GM13976 (cell line): ENCODE data around the gene HECTD1.
"Not testable (repeated sequence)": the region's sequence is repeated elsewhere in the genome, so short reads cannot be mapped to it uniquely, and the experiment has no call there.

Experiments used
- DNase-seq: peaks from one replicate; pipeline ENCODE4 v3.0.0; 2012; ENCODE audit warnings: low spot score
- in situ Hi-C: fragments of 300-500 bp; cut with MboI; formaldehyde crosslinking; loops from one replicate; pipeline ENCODE4 v1.12.0; 2022; ENCODE audit warnings: low sequenced_read_pairs, mixed read lengths, inconsistent platforms; ENCODE audit not compliant: unreplicated experiment
- TF ChIP-seq, protein P1 (sequence below): IDR thresholded peaks from 2 replicates; pipeline ENCODE4 v1.5.1; 2012; ENCODE audit warnings: borderline replicate concordance, mild to moderate bottlenecking; ENCODE audit not compliant: insufficient read depth; ENCODE audit errors: extremely low read depth, missing control alignments, control extremely low read depth

Gene HECTD1

DNA sequence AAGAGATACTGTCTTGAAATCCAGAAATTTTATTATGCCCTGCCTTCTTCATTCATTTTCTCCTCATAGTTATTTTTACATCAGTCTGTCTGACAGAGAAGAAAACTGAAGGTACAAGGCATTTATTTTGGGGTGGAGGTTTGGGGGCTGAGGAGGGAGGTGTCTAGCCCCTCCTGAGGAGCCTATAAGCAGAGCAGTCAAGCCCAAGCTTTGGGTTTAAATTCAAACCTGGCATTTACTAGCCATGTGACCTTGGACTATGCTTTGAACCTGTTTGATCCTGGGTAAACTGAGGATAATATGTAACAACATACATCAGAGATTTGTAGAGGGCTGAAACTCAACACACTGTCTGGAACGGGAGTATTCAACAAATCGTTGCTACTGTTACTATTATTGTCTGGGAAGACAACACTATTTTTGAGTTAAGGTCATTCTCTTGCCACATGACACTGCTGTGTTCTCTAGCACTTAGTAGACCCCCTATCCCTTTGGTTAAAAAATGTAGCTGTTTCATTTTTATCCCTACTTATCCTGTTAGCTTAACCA lies 115.4 kb downstream of the HECTD1 start:
- TF ChIP-seq, protein P1, sequence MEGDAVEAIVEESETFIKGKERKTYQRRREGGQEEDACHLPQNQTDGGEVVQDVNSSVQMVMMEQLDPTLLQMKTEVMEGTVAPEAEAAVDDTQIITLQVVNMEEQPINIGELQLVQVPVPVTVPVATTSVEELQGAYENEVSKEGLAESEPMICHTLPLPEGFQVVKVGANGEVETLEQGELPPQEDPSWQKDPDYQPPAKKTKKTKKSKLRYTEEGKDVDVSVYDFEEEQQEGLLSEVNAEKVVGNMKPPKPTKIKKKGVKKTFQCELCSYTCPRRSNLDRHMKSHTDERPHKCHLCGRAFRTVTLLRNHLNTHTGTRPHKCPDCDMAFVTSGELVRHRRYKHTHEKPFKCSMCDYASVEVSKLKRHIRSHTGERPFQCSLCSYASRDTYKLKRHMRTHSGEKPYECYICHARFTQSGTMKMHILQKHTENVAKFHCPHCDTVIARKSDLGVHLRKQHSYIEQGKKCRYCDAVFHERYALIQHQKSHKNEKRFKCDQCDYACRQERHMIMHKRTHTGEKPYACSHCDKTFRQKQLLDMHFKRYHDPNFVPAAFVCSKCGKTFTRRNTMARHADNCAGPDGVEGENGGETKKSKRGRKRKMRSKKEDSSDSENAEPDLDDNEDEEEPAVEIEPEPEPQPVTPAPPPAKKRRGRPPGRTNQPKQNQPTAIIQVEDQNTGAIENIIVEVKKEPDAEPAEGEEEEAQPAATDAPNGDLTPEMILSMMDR: no peak
- no peak for DNase-seq

DNA sequence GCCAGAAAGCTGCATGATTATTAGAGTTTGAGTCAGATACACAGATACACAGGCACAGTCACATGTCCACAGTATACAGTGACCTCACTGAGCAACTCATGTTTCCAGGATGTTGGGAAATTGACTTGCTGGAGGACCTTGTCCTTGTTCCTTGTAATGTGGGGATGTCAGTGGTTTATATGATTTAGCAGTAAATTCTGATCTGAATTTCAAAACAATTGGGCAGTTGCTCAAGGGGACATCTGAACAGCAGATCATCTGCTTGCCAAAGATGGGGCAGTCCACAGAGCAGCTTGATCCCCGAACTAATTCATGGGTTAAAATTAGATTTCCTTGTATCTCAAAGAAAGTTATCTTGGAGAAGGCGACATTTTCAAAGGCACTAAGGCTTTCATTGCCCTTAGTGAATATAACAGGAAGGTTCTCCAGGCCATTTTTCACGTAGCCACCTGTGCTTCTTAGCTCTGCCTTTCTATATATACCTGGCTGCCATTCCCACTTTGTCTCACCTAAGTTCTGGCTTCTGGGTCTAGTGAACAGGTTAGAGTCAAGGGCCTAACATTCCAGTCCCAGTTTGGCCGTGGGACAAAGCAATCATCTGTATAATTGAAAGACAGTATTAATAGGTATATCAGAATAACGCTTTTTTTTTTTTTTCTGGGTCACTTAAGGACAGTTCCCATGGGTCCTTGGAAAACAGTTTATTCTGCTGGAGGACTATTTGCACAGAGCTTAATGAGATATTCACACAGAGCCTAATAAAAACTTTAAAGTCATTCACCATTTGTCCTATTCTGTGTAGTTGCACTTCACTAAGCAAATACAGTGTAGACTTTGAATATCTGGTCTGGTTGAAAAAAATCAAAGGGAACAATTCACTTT lies 116.5 kb downstream of the HECTD1 start:
- TF ChIP-seq, protein P1: no peak
- DNase-seq: no peak
- in situ Hi-C loops: loop anchor here (25.0 kb wide), 1 partner anchor 429 kb away; no protein-coding TSS in a partner anchor

More for the DNA sequence above, 115.4 kb downstream of the HECTD1 start:
- in situ Hi-C loops: loop anchor here (25.0 kb wide), 1 partner anchor 430 kb away; no protein-coding TSS in a partner anchor

DNA sequence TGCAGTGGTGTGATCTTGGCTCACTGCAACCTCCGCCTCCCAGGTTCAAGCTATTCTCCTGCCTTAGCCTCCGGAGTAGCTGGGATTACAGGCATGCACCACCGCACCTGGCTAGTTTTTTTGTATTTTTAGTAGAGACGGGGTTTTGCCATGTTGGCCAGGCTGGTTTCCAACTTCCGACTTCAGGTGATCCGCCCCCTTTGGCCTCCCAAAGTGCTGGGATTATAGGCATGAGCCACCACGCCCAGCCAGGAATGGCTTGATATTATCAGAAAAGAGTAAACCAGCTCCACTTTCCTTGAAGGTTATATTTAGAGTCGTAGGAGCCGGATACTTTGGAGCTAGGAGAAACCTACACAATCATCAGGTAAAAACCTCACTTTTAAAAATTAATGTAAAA lies 121.1 kb downstream of the HECTD1 start:
- not testable (repeated sequence) for DNase-seq
- in situ Hi-C loops: loop anchor here (25.0 kb wide), 1 partner anchor 424 kb away; no protein-coding TSS in a partner anchor

DNA sequence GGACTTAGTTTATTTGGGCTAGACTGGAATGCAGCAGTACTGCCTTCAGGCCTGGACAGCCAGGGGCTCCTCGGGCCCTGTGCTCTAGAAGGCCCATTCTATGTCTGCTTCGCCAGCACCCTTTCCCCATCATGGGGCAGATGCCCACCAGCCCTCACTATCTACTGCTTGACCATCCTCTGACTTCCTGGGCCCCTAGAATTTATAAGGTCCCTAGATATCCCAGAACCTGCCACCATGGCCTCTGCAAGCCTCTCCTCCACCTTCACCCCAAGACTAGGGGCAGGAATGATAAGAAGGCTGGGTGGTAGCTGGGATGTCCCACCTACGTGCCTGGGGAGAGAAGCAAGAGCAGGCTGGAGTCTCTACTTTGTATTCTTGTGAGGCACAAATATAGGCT lies 122.6 kb downstream of the HECTD1 start:
- TF ChIP-seq, protein P1: no peak
- no peak for DNase-seq
- in situ Hi-C loops: loop anchor here (25.0 kb wide), 1 partner anchor 423 kb away; no protein-coding TSS in a partner anchor

DNA sequence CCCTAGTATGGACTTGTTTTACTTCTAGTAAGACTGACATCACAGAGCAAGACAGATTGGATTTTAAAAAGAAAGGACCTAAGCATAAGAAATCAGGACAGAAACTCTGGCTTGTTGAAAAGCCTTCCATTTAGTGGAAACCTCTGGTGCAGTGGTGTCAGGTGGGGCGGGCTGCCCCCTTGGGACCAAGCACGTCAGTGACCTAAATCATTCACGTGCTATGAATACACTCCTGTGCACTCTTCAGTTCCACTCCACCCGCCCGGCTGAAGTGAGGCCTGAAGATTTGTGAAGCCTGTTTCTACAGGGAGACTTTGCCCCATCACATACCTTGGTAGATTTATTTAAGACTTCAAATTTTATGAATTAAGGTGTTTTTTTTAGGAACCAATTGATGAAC lies 123.2 kb downstream of the HECTD1 start:
- DNase-seq: peak; percentile 51
- TF ChIP-seq, protein P1: no peak
- in situ Hi-C loops: loop anchor here (25.0 kb wide), 1 partner anchor 422 kb away; no protein-coding TSS in a partner anchor

DNA sequence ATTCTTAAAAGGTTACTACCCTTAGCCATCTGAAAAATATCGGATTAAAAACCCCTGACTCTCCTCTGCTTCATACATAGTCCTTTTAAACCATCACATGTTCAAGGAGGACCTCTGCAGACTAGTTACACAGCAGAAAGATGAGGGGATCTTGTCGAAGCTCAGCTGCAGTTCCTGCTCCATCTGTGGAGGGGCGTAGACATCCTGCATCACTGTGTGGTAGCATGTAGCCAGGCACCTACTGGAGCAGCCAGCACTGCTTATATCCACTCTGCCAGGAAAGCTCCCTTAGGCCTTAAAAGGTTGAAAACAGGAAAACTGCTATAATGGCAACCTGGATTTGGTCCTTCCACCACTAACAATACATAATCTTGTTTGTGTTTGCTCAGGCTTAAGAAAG lies 123.8 kb downstream of the HECTD1 start:
- in situ Hi-C loops: loop anchor here (25.0 kb wide), 1 partner anchor 421 kb away; no protein-coding TSS in a partner anchor
- TF ChIP-seq, protein P1: no peak
- DNase-seq: no peak

DNA sequence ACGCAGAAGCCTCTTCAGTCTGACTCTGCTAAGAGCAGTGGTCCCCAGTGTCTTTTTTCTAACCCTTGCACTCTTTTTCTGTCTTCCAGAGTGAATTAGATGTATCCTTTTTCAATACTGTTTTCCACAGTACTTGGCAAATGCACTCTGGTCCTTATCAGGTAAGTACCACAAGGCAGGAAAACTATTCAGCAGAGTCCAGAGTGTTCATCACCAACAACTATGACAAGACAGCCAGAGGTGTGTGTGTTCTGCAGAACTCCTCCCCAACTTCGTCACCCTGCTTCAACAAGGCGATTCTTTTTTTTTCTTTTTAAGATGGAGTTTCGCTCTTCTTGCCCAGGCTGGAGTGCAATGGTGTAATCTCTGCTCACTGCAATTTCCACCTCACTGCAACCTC lies 127.1 kb downstream of the HECTD1 start:
- TF ChIP-seq, protein P1: no peak
- no peak for DNase-seq
- in situ Hi-C loops: loop anchor here (25.0 kb wide), 1 partner anchor 418 kb away; no protein-coding TSS in a partner anchor
